Lower lobe of right lung (tissue), 2 donors: ENCODE data around the gene SCPEP1. TPM values are rescaled to one million over a fixed set of nuclear protein-coding genes. Genes with fewer than 3 reads are reported as not detected.

Experiments used
- ATAC-seq, 2 donors: fragments of 200-7000 bp; cut with Tn5 transposase; one replicate each; pipeline ENCODE4 v1.9.1; 2020 to 2022; ENCODE audit warnings: mild to moderate bottlenecking in 2 of 2, moderate library complexity in 2 of 2
- DNase-seq: peaks from one replicate; pipeline ENCODE4 v3.0.0-alpha.2; 2020
- H3K27ac ChIP-seq: fragments of 200-600 bp; one replicate; pipeline ENCODE4 v1.8.0; 2022
- H3K27me3 ChIP-seq: fragments of 200-600 bp; one replicate; pipeline ENCODE4 v1.8.0; 2022; ENCODE audit warnings: low read depth
- H3K36me3 ChIP-seq: fragments of 200-600 bp; one replicate; pipeline ENCODE4 v1.8.0; 2022; ENCODE audit warnings: mild to moderate bottlenecking
- H3K4me1 ChIP-seq: fragments of 200-600 bp; one replicate; pipeline ENCODE4 v1.8.0; 2022
- H3K4me3 ChIP-seq: fragments of 200-600 bp; one replicate; pipeline ENCODE4 v1.8.0; 2022; ENCODE audit warnings: mild to moderate bottlenecking
- H3K9me3 ChIP-seq: fragments of 200-600 bp; one replicate; pipeline ENCODE4 v1.8.0; 2022
- CTCF ChIP-seq: fragments of 200-600 bp; IDR thresholded peaks from one replicate; pipeline ENCODE4 v1.8.0; 2022; ENCODE audit warnings: antibody characterized with exemption, mild to moderate bottlenecking
- intact Hi-C: fragments of 100-400 bp; cut with DNase I; formaldehyde crosslinking; loops from one replicate; pipeline ENCODE4 v1.11.0; 2022
- total RNA-seq: library from RNA; stranded (reverse); fragmentation: NEBNext Ultra II Directional; extraction: Animal tissue kit (Norgen Biotek cat#: 25700); gene quantifications from one replicate; pipeline ENCODE4 v1.2.1, GENCODE V29; 2021
- donor health status: DM: no; HTN: yes; CAD: no; lungs with severe emphysema.

The SCPEP1 gene
- total RNA-seq, 1 donor from 2014 or later: 210 TPM

- H3K4me1 ChIP-seq: peaks cover 26% of the 10 kb centered on the region
- no peaks in the 10 kb centered on the region for H3K36me3 ChIP-seq
- intact Hi-C loops: no loop called here
- H3K27me3 ChIP-seq: peaks cover 6% of the 10 kb centered on the region
- no peak for TF ChIP-seq CTCF
- H3K27ac ChIP-seq: peak overlapping the region; percentile 75
- ATAC-seq: peak; percentile 71 to 77
- no peaks in the 10 kb centered on the region for H3K9me3 ChIP-seq
- DNase-seq: no peak
- H3K4me3 ChIP-seq: no peak overlapping the region
Observed at GRCh38 chr17:57035971-57036481, 58.1 kb downstream of the SCPEP1 start.

GRCh38 chr17:57037411-57037810 lies 59.5 kb downstream of the SCPEP1 start:
- H3K27ac ChIP-seq: no peak overlapping the region
- H3K36me3 ChIP-seq: no peaks in the 10 kb centered on the region
- peaks cover 6% of the 10 kb centered on the region for H3K27me3 ChIP-seq
- DNase-seq: no peak
- H3K4me3 ChIP-seq: no peak overlapping the region
- TF ChIP-seq CTCF: no peak
- H3K4me1 ChIP-seq: peaks cover 26% of the 10 kb centered on the region
- no peaks in the 10 kb centered on the region for H3K9me3 ChIP-seq
- no peak for ATAC-seq
- intact Hi-C loops: no loop called here

- TF ChIP-seq CTCF: no peak
- Histone ChIP-seq H3K4me3 (no peak overlapping the region), H3K27ac (no peak overlapping the region), H3K27me3 (peaks cover 12% of the 10 kb centered on the region), H3K4me1 (peaks cover 26% of the 10 kb centered on the region), H3K36me3 (no peaks in the 10 kb centered on the region), H3K9me3 (no peaks in the 10 kb centered on the region)
- ATAC-seq (no peak), DNase-seq (no peak)
- intact Hi-C loops: no loop called here
Observed at GRCh38 chr17:57038486-57038885, 60.6 kb downstream of the SCPEP1 start.

- intact Hi-C loops: no loop called here
- Histone ChIP-seq H3K27ac (no peak overlapping the region), H3K4me3 (no peak overlapping the region), H3K4me1 (peaks cover 22% of the 10 kb centered on the region), H3K9me3 (no peaks in the 10 kb centered on the region), H3K36me3 (no peaks in the 10 kb centered on the region), H3K27me3 (peaks cover 22% of the 10 kb centered on the region)
- no peak for TF ChIP-seq CTCF
- DNase-seq (no peak), ATAC-seq (no peak)
Observed at GRCh38 chr17:57040571-57040970, 62.6 kb downstream of the SCPEP1 start.

GRCh38 chr17:57043276-57043675 lies 65.3 kb downstream of the SCPEP1 start:
- Histone ChIP-seq H3K4me3 (no peak overlapping the region), H3K36me3 (no peaks in the 10 kb centered on the region), H3K9me3 (no peaks in the 10 kb centered on the region), H3K27ac (no peak overlapping the region), H3K4me1 (peaks cover 15% of the 10 kb centered on the region), H3K27me3 (peaks cover 27% of the 10 kb centered on the region)
- DNase-seq (no peak), ATAC-seq (no peak)
- no peak for TF ChIP-seq CTCF
- intact Hi-C loops: no loop called here
